Epithelial cell of prostate (primary cell): ENCODE results near the gene AP1S2.
A peak's percentile ranks its signal among the peaks of the same experiment; 100 is the strongest.

Source experiments
- DNase-seq: peaks from one replicate; pipeline ENCODE4 v3.0.0-alpha.2; 2011; ENCODE audit warnings: low read depth, low spot score
- H3K27ac ChIP-seq: fragments of 450-650 bp; 2 replicates; pipeline ENCODE4 v1.5.1; 2017; ENCODE audit warnings: mild to moderate bottlenecking

Gene AP1S2

DNA sequence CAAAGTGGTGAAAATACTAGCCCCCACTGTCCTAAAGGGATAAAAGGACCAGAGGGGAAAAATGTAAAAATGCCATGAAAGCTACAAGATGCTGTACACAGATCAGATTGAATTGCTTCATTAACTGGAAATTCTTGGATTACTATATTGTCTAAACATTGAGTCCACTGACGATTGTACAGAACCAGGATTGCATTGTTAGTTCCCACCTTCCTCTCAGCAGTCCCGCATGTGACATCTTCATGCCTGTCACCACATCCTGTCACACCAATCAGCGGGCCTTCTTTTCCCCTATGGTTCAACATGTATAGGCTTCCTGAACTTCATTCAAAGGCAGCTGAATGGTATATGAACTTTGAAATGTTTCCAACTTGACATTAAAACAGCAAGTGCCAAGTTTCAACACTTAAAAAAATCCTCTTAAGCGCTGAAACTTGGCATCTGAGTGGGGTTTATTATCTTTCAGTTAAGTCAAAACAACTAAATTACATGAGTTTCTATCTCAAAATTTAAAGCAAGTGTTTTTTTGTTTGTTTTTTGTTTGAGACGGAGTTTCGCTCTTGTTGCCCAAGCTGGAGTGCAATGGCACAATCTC, 39.7 kb downstream of the AP1S2 start:
- no peak for DNase-seq
- no peak overlapping the region for H3K27ac ChIP-seq

DNA sequence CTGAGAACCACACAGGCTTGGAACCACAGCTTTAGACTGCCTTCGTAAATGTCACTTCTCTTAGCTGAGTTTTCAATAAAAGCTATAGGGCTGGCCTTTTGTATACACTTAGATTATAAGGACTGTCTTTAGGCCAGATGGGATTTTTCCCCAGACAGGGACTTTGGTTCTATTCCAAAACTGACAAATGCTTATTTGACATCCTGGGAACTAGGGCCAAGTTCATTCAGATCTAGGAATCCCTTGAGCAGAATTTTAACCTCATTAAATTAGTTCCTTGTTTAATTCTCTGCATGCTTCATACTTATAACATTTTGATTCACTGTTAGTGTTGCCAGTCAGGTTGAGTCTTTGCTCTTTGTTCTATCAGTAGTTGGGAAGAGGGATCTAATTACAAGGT, 41.2 kb downstream of the AP1S2 start:
- DNase-seq, result no peak

DNA sequence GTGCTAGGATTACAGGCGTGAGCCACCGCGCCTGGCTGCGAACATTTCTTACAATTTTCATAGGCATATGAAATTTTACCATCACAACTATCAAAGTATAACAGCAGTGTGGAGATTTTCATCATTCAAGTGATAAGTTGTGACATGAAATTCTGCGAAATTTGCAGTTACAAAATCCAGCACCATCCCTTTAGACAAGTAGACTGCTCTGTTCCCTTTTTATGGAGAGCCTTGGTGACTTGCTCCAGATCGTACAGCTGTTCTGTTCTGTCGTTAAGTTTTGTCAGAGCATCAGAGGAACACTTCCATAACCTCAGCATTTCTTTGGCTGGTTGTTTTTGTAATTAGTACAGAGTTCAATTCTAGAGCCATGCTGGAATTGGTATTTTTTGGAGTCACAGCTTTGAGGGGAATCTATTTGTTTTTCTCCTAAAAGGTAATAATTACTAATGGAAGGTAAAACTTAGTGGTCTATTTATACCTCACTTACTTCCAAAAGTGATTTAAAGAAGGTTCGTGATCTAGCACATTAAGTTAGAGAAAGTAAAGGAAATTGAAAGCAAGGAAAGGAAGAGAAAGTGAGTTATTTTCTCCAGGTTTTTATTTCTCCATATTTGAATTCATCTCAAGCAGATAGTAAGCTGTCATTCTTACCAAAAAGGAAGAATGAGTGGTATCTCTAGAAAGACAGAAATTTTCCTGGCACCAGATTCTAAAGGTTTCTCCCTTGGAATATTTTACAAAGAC, 42.2 kb downstream of the AP1S2 start:
- no peak for DNase-seq
- no peak overlapping the region for H3K27ac ChIP-seq

More for the DNA sequence above, 41.2 kb downstream of the AP1S2 start:
- H3K27ac ChIP-seq, result no peak overlapping the region

DNA sequence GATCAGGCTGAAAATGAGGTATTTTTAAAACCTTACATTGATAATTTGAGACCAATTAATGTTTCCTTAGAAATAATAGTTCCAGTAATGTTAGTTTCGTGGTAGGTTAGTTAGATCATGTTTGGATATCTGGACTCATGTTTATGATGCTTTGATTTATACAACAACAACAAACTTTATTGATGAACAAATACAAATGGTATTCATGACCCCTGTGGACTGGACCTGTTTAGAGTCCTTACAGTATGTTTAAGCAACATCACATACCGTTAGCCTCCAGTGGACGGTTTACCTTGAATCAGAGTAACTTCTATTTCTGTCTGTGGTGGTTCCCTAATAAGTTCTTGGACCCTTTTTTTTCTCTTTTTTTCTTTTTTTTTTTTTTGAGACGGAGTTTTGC, 46.4 kb downstream of the AP1S2 start:
- H3K27ac ChIP-seq, result no peak overlapping the region
- DNase-seq, result no peak

DNA sequence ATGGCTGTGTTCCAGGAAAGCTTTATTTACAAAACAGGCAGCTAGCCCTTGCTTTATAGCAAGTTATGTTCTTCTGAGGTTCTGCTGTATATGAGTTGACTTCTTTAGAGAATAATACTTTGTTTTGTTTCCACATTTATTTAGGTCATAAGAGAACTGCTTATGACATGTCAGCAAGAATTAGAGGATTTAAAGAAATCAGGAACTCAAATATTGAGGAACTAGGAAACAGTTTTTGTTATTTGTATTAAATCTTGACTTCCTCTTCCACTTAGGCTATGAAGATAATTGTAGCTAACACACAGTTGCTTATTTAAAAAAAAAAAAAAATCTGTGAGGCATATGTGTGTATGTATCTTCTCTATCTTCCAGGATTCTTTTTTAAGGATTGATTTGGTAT, 50.0 kb downstream of the AP1S2 start:
- no peak overlapping the region for H3K27ac ChIP-seq
- no peak for DNase-seq

DNA sequence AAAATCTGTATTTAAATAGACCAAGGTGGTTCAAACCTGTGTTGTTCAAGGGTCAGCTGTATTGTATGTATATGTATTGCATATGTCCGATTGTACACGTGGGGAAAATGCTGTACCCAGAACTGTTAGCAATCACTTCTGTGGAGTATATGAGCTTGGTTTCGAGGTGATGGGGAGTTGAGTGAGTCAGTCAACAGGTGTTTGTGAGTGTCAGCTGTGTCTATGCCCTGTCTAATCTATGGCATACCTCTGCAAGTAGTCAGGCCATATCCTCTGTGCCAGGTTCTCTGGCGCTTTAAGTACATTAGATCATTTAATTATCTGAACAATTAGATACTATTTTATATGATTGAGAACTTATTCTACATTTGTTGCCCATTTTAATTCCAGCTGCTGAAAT, 56.9 kb downstream of the AP1S2 start:
- no peak overlapping the region for H3K27ac ChIP-seq
- no peak for DNase-seq

DNA sequence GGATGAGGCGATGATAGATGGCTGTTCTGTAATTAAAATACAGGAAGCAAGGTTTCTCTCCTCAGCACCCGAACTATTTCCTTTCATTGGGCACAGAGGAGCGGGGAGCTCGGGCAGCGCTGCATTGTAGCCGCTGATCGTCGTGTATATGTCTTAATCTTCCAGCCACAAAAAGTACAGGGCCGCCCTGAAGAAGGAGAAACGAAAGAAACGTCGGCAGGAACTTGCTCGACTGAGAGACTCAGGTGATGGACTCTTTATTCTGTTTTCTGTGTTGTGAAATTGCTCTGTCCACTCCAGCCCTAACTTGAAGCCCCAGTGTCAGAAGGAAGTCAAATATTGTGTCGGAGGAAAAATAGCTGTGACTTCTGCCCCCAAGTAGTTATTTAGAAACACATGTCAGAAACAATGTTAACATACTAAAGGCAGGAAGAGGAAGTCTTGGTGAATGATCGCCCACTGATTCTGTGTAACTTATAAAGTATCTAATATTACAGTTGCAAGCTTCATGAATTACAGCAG, 63.8 kb downstream of the AP1S2 start:
- no peak for DNase-seq
- H3K27ac ChIP-seq, result peak overlapping the region; percentile 69

DNA sequence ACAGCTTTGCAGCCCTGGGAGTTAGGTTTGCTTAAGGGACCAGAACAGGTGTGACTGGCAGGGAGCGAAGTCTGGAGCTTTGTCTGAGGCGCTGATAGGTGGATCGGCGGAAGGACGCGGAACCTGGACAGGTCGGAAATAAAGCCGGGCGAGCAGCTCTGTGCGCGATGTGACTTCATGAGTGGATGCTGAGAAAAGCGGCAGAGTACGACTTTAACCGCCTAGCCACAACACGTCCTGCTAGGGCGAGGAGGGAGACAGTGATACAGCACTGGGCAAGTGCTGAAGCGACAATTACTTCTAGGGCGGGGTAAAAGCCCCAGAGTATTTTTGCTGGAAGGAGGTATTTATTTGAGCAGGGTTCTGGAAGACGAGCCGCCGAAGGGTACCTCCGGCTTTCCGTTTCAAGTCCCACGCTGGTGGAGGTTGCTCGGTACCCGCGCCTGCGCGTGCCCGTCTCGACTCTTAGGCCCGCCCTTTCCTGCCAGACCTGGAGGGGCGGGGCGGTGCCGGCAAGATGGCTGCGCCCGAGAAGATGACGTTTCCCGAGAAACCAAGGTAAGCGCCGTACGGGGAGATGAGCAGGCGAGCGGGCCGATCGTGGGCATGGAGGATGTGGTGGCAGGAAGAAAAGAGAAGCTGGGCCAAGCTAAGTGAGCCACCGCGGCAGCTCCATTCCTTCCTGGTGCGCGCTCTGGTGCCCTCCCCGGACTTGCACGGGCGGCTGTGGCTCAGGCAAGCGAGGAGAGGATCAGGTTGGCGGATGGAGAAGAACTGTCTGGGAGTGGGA, 64.4 kb downstream of the AP1S2 start, which contains the start of gene ZRSR2:
Gene ZRSR2 (plus strand): TSS at position 506 of the 790 bp plus-strand sequence. CDS start 12 bp downstream, at position 518.
- DNase-seq, result no peak
- peak within 1 kb of the TSS; percentile 69 for H3K27ac ChIP-seq

DNA sequence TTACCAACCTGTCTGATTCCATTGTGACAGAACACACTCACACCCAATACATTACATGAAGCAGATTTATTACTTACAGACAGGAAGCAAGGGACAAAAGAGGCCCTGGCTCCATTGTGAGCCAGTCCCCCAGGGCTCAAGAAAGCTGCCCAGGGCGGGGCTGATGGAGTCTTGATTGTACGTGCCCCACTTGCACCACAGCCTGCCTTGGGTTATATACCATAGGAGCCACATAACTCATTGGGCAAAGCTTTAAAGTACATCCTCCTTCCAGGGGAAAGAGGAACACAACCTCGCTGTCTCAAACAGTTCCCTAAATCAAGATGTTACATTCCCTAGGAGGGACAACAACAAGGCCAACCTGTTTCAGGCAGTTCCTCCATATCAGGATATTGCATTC, 67.7 kb downstream of the AP1S2 start:
- no peak overlapping the region for H3K27ac ChIP-seq
- no peak for DNase-seq

DNA sequence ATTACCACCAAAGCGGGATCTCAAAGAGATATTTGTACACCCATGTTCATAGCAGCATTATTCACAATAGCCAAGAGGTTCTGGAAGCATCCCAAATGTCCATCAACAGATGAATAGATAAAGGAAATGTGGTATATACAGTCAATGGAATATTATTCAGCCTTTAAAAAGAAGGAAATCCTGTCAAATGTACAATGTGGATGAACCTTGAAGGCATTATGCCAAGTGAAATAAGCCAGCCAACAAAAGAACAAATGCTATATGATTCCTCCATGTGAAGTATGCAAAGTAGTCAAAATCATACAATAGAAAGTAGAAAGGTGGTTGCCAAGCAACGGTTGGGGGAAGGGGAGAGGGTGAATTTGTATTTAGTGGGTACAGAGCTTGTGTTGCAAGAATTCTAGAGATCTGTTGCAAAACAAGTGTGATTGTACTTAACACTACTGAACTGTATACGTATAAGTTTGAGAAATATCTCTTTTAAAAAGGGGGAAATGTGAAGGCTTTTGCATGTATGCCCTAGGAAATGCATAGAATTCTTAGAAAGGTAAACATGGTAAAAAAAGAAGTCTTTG, 69.3 kb downstream of the AP1S2 start:
- DNase-seq, result no peak
- no peak overlapping the region for H3K27ac ChIP-seq

DNA sequence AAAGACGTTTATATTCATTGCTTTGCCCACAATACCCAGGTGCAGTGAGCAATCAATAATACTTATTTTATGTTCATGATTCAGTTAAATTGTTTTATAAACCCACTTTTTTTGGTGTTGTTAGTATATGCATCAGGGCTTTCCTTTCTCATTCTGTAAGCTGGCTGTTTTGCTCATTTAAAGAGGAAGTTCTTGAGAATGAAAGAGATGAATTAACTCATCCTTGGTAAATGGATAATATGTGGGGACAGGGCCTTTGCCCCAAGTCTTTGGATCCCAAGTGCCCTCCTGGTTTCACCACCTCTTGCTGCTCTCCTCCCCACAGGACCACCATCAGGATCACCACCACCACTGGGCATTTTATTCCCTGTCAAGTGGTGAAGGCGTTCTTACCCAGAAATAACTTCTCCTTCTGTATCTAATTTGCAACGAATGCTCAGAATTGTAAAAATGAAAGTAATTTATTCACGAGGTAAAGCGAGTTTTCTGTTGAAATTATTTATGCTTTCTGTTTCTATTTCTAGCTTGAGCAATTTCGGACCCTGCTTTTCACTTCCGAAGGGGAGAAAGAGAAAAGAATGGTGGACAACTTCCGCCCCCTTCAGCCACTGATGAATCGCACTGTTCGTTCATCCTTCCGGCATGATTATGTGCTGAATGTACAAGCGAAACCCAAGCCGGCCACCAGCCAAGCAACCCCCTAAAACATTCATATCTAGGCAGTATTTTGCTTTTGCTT, 72.5 kb downstream of the AP1S2 start:
- DNase-seq, result no peak

More for the DNA sequence above, 72.5 kb downstream of the AP1S2 start:
- H3K27ac ChIP-seq, result no peak overlapping the region
